Activated T-cell treated with anti-CD3 and anti-CD28 coated beads for 4 hours (primary cell): ENCODE measurements around the gene GRB10.

ENCODE experiments used
- DNase-seq: peaks from one replicate; pipeline ENCODE4 v3.0.0-alpha.2; 2020

GRB10 gene

GRCh38 chr7:50685135-50686065, 97.3 kb downstream of the GRB10 start:
- DNase-seq: no peak

GRCh38 chr7:50684713-50685075, 98.0 kb downstream of the GRB10 start:
- DNase-seq: no peak

GRCh38 chr7:50684011-50684712, 98.5 kb downstream of the GRB10 start:
- DNase-seq: no peak

- DNase-seq: no peak
Measured at GRCh38 chr7:50682573-50682972, 100.1 kb downstream of the GRB10 start.

DNA sequence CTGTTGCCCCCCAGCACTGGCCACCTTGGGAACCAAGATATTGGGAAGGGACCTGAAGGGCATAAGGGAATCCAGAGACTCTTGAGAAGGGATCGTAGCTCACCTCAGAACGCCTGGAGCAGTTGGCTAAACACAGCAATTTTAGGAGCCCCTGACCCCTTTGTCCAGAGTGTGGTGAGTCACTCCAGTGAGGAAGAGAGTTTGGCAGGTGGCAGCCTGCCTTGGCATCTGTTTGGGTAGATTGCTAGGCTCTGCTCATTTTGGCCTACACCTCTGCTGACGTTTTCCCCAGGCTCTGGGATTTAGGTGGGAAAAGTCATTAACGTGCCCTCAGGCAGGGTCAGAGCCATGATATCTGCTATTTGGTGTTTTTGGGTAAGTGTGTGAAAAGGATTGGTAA, 100.6 kb downstream of the GRB10 start:
- no peak for DNase-seq

GRCh38 chr7:50681432-50682045, 101.2 kb downstream of the GRB10 start:
- DNase-seq: no peak

GRCh38 chr7:50679218-50680007, 103.3 kb downstream of the GRB10 start:
- DNase-seq: no peak

DNA sequence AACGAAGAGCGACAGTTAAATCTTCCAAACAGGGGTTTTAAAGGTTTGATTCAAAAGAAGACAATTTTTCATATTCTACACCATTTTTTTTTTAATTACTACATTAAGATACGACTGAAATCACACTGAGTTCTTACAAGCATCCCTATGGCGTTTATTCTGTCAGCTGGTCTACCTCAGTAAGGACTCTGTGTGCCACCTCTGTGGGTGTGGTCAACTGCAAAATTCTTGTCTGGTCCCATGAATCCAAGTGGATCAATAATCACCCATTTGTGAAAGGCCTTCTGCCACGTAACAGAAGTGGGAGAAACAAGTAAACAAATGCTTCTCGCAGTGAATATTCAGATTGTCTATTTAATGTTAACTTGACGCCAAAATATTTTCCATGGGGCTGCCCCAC, 104.1 kb downstream of the GRB10 start:
- no peak for DNase-seq

GRCh38 chr7:50677638-50677996, 105.1 kb downstream of the GRB10 start:
- no peak for DNase-seq

DNA sequence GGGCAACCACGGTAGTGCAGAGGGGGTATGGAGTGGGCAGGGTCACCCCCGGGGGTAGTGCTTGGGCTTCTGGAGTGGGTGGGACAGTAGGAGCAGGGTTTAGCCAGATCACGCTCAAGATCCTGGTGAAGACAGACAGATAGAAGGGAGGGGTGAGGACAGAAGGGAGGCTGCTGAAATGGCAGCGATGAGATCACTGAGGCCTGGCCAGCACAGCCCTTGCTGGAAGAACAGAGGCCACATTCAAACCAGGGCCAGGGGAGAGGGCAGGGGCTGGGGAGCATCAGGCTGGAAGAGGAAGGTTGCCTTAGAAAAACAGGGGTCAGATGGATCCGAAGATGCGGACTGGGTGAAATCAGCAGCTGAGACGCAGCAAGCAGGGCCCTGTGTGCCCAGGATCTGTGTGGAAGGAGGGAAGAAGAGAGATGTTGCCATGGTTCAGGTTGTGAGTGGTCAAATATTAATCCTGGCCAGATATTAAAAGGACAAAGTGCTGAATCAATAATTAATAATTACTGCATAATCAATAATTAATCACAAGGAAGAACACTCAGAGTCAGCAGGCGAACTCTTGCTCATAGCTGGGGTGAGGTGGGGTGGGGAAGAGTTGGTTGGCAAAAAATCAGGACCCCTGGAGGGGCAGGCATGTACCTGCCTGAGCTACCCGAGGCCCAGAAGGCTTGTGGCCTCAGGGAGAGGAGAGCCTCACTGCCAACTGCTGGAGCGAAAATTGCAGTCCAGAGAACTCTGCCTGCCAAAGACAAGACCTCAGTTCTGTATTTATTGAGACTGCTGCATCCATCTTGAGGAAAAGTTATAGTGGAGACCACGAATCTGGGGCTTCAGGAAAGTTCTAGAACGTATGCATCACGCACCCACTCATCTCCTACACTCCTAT, 105.7 kb downstream of the GRB10 start:
- no peak for DNase-seq

DNA sequence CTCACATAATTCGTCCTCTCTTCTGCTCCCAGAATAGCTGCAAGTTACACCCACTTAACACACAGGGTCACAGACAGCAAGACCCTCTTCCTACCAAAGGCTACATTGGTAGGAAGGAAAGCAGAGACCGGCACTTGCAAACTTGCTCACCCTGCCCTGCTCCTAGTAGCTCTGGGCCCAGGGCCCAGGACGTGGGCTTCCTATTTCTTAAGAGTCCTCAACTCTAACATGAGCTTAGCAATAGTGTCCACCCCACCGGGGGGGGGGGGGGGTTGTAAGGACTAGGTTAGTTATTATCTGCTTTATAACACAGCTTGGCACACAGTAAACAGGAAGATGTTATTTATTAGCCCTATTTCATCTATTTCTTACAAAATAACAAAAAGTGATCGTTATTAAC, 106.6 kb downstream of the GRB10 start:
- DNase-seq: no peak

DNA sequence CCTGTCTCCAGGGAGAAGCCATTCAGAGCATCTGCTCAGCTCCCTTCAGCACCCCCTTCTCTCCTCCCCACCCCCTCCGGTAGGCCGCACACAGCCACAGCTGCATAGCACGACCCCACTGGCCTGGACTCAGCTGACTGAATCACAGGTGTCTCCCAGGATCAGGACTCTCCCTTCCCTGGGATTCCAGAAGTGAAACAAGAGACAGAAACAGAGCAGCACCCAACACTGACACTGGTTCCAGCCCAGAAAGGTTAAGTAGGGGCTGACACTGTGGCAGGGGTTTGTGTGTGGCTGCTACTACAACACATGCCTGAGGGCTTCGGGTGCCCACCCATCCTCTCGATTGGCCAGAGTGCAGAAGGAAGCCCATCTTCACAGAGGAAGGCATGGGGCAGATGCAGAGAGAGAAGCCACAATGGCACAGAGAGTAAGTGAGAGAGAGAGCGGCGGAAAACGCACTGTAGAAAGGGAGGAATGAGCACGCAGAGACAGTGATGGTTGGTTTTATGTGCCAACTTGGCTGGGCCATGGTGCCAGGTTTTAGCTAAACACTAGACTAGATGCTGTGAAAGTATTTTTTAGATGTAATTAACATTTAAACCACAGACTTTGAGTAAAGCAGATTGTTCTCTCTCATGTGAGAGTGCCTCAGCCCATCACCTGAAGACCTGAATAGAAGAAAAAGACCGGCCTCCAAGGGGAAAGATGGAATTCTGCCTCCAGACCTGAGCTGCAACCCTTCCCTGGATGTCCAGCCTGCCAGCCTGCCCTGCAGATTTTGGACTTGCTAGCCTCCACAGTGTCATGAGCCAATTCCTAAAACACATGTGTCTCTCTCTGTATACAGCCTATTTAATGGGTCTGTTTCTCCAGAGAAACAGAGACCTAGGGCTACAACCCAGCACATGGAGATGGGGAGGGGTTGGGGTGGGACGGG, 107.5 kb downstream of the GRB10 start:
- no peak for DNase-seq

- no peak for DNase-seq
Measured at GRCh38 chr7:50674299-50674698, 108.4 kb downstream of the GRB10 start.

- DNase-seq: no peak
Measured at GRCh38 chr7:50673096-50673495, 109.6 kb downstream of the GRB10 start.

- no peak for DNase-seq
Measured at GRCh38 chr7:50672045-50672444, 110.7 kb downstream of the GRB10 start.

GRCh38 chr7:50671386-50671785, 111.3 kb downstream of the GRB10 start:
- DNase-seq: no peak

DNA sequence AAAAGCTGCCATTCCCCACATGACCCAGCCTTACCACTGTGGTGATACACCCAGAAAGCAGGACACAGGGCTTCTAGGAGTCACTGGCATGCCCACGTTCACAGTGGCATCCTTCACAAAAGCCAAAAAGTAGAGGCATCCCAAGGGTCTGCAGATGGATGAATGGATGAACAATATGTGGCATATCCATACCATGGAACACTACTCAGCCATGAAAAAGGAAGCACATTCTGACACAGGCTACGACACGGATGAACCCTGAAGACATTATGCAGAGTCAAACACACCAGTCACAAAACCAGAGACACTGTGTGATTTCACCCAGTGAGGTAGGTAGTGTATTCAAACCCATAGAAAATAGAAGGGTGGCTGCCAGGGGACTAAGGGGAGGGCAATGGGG, 112.8 kb downstream of the GRB10 start:
- DNase-seq: no peak

GRCh38 chr7:50667789-50668226, 114.9 kb downstream of the GRB10 start:
- DNase-seq: no peak

DNA sequence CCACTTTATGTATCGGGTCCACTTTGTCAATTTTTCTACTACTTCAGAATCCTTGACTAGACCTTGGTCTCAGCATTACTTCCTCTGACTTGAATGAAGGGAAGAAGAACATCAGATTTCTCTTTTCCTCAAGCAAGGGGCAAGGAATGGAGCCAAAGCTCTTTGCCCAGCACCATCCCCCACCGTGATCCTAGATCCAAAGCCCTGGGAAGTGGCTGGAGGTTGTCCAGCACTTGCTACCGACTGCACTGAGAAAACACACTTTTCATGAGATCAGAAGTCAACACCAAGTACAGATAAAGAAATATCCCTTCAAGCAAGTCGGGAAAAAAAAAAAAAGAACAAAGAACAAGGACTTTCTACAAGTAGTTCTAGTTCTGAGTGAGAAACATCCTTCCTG, 115.4 kb downstream of the GRB10 start:
- no peak for DNase-seq

- no peak for DNase-seq
Measured at GRCh38 chr7:50666124-50666496, 116.6 kb downstream of the GRB10 start.
